CD4-positive, alpha-beta T cell (primary cell): ENCODE measurements around the gene TTLL11. TPM values are rescaled to one million over a fixed set of nuclear protein-coding genes. Genes with fewer than 3 reads are reported as not detected.
A peak's percentile ranks its signal among the peaks of the same experiment; 100 is the strongest.

ENCODE experiments used
- ATAC-seq: fragments of 200-7000 bp; cut with Tn5 transposase; one replicate; pipeline ENCODE4 v1.10.0; 2022; ENCODE audit warnings: mild to moderate bottlenecking; ENCODE audit not compliant: poor library complexity
- CTCF ChIA-PET: fragments of 350-600 bp; sonication (Branson Sonifier 250); formaldehyde crosslinking; loops from one replicate; lab custom pipeline; 2021; ENCODE audit warnings: antibody characterized with exemption, inconsistent platforms; lab: Charles Lee
- POLR2A ChIA-PET: fragments of 350-600 bp; sonication (Branson Sonifier 250); formaldehyde crosslinking; loops from one replicate; lab custom pipeline; 2021; ENCODE audit warnings: antibody characterized with exemption, inconsistent platforms; lab: Charles Lee
- DNase-seq, 14 experiments: peaks; one replicate each; pipeline ENCODE4 v3.0.0-alpha.2; 2013 to 2020; ENCODE audit warnings: mixed read lengths in 2 of 14
- H3K27ac ChIP-seq, 2 donors: one replicate each; pipeline versions ENCODE4 v1.5.1 to v1.7.0; 2013; ENCODE audit warnings: low read length in 2 of 2, low read depth in 1 of 2, mild to moderate bottlenecking in 1 of 2
- H3K27me3 ChIP-seq, 2 experiments: 1 replicate in 1 of 2; 2 replicates in 1 of 2; pipeline versions ENCODE4 v1.6.1 to v1.7.0; 2013; ENCODE audit warnings: low read length in 2 of 2, control low read depth in 1 of 2, mild to moderate bottlenecking in 1 of 2, moderate library complexity in 1 of 2; ENCODE audit not compliant: insufficient read depth in 2 of 2, control insufficient read depth in 1 of 2
- H3K36me3 ChIP-seq: one replicate; pipeline ENCODE4 v1.6.1; 2013; ENCODE audit warnings: low read length, control low read depth; ENCODE audit not compliant: insufficient read depth
- H3K4me1 ChIP-seq: one replicate; pipeline ENCODE4 v1.6.1; 2013; ENCODE audit warnings: low read length, control low read depth; ENCODE audit not compliant: insufficient read depth
- H3K4me3 ChIP-seq: one replicate; pipeline ENCODE4 v1.5.1; 2013; ENCODE audit warnings: mild to moderate bottlenecking, low read length, moderate library complexity
- H3K9me3 ChIP-seq, 2 experiments: 1 replicate in 1 of 2; 2 replicates in 1 of 2; pipeline versions ENCODE4 v1.6.1 to v1.7.0; 2013; ENCODE audit warnings: low read length in 2 of 2, mild to moderate bottlenecking in 2 of 2, control low read depth in 1 of 2, moderate library complexity in 1 of 2; ENCODE audit not compliant: control insufficient read depth in 1 of 2, insufficient read depth in 1 of 2
- H3K27ac Mint-ChIP-seq: one replicate; pipeline ENCODE4 v1.8.0; 2020; ENCODE audit warnings: mixed read lengths
- H3K27me3 Mint-ChIP-seq: one replicate; pipeline ENCODE4 v1.8.0; 2021; ENCODE audit warnings: mixed read lengths
- H3K36me3 Mint-ChIP-seq: one replicate; pipeline ENCODE4 v1.8.0; 2021; ENCODE audit warnings: low read depth, mixed read lengths
- H3K4me1 Mint-ChIP-seq: one replicate; pipeline ENCODE4 v1.8.0; 2021; ENCODE audit warnings: low read depth, mixed read lengths
- H3K4me3 Mint-ChIP-seq: one replicate; pipeline ENCODE4 v1.8.0; 2020; ENCODE audit warnings: mild to moderate bottlenecking, mixed read lengths
- H3K9me3 Mint-ChIP-seq: one replicate; pipeline ENCODE4 v1.8.0; 2020; ENCODE audit warnings: mixed read lengths
- CTCF ChIP-seq: fragments of 200-600 bp; IDR thresholded peaks from one replicate; pipeline ENCODE4 v1.8.0; 2022; ENCODE audit warnings: antibody characterized with exemption, mild to moderate bottlenecking
- intact Hi-C, 2 experiments: fragments of 100-400 bp; cut with DNase I in 1 of 2; cut with micrococcal nuclease in 1 of 2; formaldehyde crosslinking; loops; one replicate each; pipeline versions ENCODE4 v1.15.1 to v1.9.0; 2023 to 2025; cut with DNase I, micrococcal nuclease
- total RNA-seq, 174 experiments: library from RNA in 2 of 174; stranded (reverse) in 2 of 174; gene quantifications; one replicate each; pipeline ENCODE4 v1.2.3 and lab custom pipeline; 2021 to 2026

TTLL11 gene
- total RNA-seq, 2 experiments from 2014 or later: 1.6 to 2.3 TPM

GRCh38 chr9:122125158-122125508, 32.0 kb upstream of the TTLL11 start:
- peaks cover 18 to 27% of the 10 kb centered on the region in 2 experiments for H3K27me3 ChIP-seq
- Mint-ChIP-seq H3K27ac (no peak overlapping the region), H3K27me3 (peaks cover 52% of the 10 kb centered on the region), H3K36me3 (no peaks in the 10 kb centered on the region), H3K4me1 (peaks cover 21% of the 10 kb centered on the region), H3K4me3 (peak overlapping the region; percentile 65), H3K9me3 (no peaks in the 10 kb centered on the region)
- DNase-seq: peak; percentile 55 to 86 (median 74)
- H3K4me3 ChIP-seq: no peak overlapping the region
- H3K36me3 ChIP-seq: no peaks in the 10 kb centered on the region
- peak; percentile 79 for ATAC-seq
- peak; percentile 91 for TF ChIP-seq CTCF
- no peak overlapping the region for H3K27ac ChIP-seq
- CTCF ChIA-PET: interaction anchor here (0.6 to 2.7 kb wide), 10 partner anchors 25 to 685 kb away, joined by 3 to 23 read pairs (median 4); partner anchors contain the start of gene MRRF
- intact Hi-C loops: loop anchor here (1.0 kb wide), 2 partner anchors 225 to 685 kb away; no protein-coding TSS in a partner anchor
- H3K9me3 ChIP-seq: peaks cover 0 to 6% of the 10 kb centered on the region in 2 experiments
- peaks cover 36% of the 10 kb centered on the region for H3K4me1 ChIP-seq
- POLR2A ChIA-PET: interaction anchor here (0.7 to 1.2 kb wide), 3 partner anchors 26 to 225 kb away, joined by 3 to 5 read pairs (median 4); partner anchors contain the start of genes MRRF and RBM18

GRCh38 chr9:122124528-122124927, 31.4 kb upstream of the TTLL11 start:
- H3K27me3 Mint-ChIP-seq: peaks cover 48% of the 10 kb centered on the region
- peaks cover 21% of the 10 kb centered on the region for H3K4me1 Mint-ChIP-seq
- no peak overlapping the region for H3K27ac Mint-ChIP-seq
- Histone ChIP-seq H3K4me1 (peaks cover 36% of the 10 kb centered on the region), H3K36me3 (no peaks in the 10 kb centered on the region), H3K9me3 (peaks cover 0 to 6% of the 10 kb centered on the region in 2 experiments), H3K27me3 (peaks cover 18 to 27% of the 10 kb centered on the region in 2 experiments), H3K4me3 (no peak overlapping the region), H3K27ac (no peak overlapping the region)
- TF ChIP-seq CTCF: no peak
- CTCF ChIA-PET: interaction anchor here (0.6 to 2.7 kb wide), 10 partner anchors 25 to 686 kb away, joined by 3 to 23 read pairs (median 4); partner anchors contain the start of gene MRRF
- H3K4me3 Mint-ChIP-seq: no peak overlapping the region
- no peaks in the 10 kb centered on the region for H3K9me3 Mint-ChIP-seq
- no peaks in the 10 kb centered on the region for H3K36me3 Mint-ChIP-seq
- POLR2A ChIA-PET: interaction anchor here (0.7 to 1.2 kb wide), 3 partner anchors 25 to 226 kb away, joined by 3 to 5 read pairs (median 4); partner anchors contain the start of genes MRRF and RBM18
- intact Hi-C loops: no loop called here
- DNase-seq: no peak
- no peak for ATAC-seq

GRCh38 chr9:122124048-122124447, 30.9 kb upstream of the TTLL11 start:
- H3K4me3 ChIP-seq: no peak overlapping the region
- Mint-ChIP-seq H3K27ac (no peak overlapping the region), H3K9me3 (no peaks in the 10 kb centered on the region), H3K4me1 (peaks cover 21% of the 10 kb centered on the region), H3K4me3 (no peak overlapping the region), H3K36me3 (no peaks in the 10 kb centered on the region), H3K27me3 (peaks cover 43% of the 10 kb centered on the region)
- ATAC-seq: no peak
- H3K36me3 ChIP-seq: no peaks in the 10 kb centered on the region
- ChIA-PET CTCF (interaction anchor here (1.6 to 2.7 kb wide), 4 partner anchors 25 to 226 kb away, joined by 3 to 23 read pairs (median 18); partner anchors contain the start of gene MRRF), POLR2A (no interaction called here)
- peaks cover 18 to 27% of the 10 kb centered on the region in 2 experiments for H3K27me3 ChIP-seq
- no peak overlapping the region for H3K27ac ChIP-seq
- H3K4me1 ChIP-seq: peaks cover 36% of the 10 kb centered on the region
- no peak for TF ChIP-seq CTCF
- intact Hi-C loops: no loop called here
- no peak for DNase-seq
- peaks cover 0 to 6% of the 10 kb centered on the region in 2 experiments for H3K9me3 ChIP-seq
